ENCODE measurements around the gene UMODL1. TPM values are rescaled to one million over a fixed set of nuclear protein-coding genes. Genes with fewer than 3 reads are reported as not detected.

UMODL1 gene
- total RNA-seq, 4 donors from 2014 or later, result 0.15 to 0.21 TPM; not detected in 2

GRCh38 chr21:42148584-42148983 is 77.5 kb downstream of the UMODL1 start:
- Histone ChIP-seq H3K36me3 (no peaks in the 10 kb centered on the region), H3K4me1 (peaks cover 9% of the 10 kb centered on the region), H3K27me3 (no peaks in the 10 kb centered on the region), H3K4me3 (no peak overlapping the region), H3K9me3 (no peaks in the 10 kb centered on the region), H3K27ac (no peak overlapping the region)
- WGBS, result 94% methylated on average over 2 of the region's 3 CpGs
- TF ChIP-seq CTCF (IDR thresholded peaks at IDR 0.05), result no peak
- TF ChIP-seq POLR2A (IDR thresholded peaks at IDR 0.05), result no peak
- TF ChIP-seq POLR2AphosphoS5 (IDR thresholded peaks at IDR 0.05), result no peak
- no peak for TF ChIP-seq EP300 (IDR thresholded peaks at IDR 0.05)
- peak in 1 of 2 donors; percentile 16 for DNase-seq (ENCODE audit: low spot score in 2 of 2)

- peak; percentile 49 to 62 for DNase-seq (ENCODE audit: low spot score in 2 of 2)
- Histone ChIP-seq H3K27ac (no peak overlapping the region), H3K27me3 (no peaks in the 10 kb centered on the region), H3K36me3 (no peaks in the 10 kb centered on the region), H3K9me3 (no peaks in the 10 kb centered on the region), H3K4me3 (no peak overlapping the region), H3K4me1 (peaks cover 9% of the 10 kb centered on the region)
- TF ChIP-seq POLR2A (IDR thresholded peaks at IDR 0.05) (no peak), CTCF (IDR thresholded peaks at IDR 0.05) (no peak), EP300 (IDR thresholded peaks at IDR 0.05) (no peak), POLR2AphosphoS5 (IDR thresholded peaks at IDR 0.05) (no peak)
- WGBS, result 86% methylated on average over 19 of the region's 21 CpGs
Observed at GRCh38 chr21:42149656-42150473, 78.7 kb downstream of the UMODL1 start.

- H3K4me3 ChIP-seq, result no peak overlapping the region
- H3K36me3 ChIP-seq, result no peaks in the 10 kb centered on the region
- 87% methylated on average over 10 of the region's 13 CpGs for WGBS
- H3K27ac ChIP-seq, result no peak overlapping the region
- DNase-seq (ENCODE audit: low spot score in 2 of 2), result peak; percentile 46 to 55
- H3K27me3 ChIP-seq, result no peaks in the 10 kb centered on the region
- H3K9me3 ChIP-seq, result no peaks in the 10 kb centered on the region
- TF ChIP-seq POLR2A (IDR thresholded peaks at IDR 0.05), result no peak
- no peak for TF ChIP-seq POLR2AphosphoS5 (IDR thresholded peaks at IDR 0.05)
- no peak for TF ChIP-seq CTCF (IDR thresholded peaks at IDR 0.05)
- no peak for TF ChIP-seq EP300 (IDR thresholded peaks at IDR 0.05)
- H3K4me1 ChIP-seq, result peaks cover 9% of the 10 kb centered on the region
Observed at GRCh38 chr21:42150474-42151085, 79.5 kb downstream of the UMODL1 start.

GRCh38 chr21:42151148-42151947 is 80.2 kb downstream of the UMODL1 start:
- no peak overlapping the region for H3K27ac ChIP-seq

More at GRCh38 chr21:42151148-42151947, 80.2 kb downstream of the UMODL1 start:
- Histone ChIP-seq H3K27me3 (no peaks in the 10 kb centered on the region), H3K36me3 (no peaks in the 10 kb centered on the region), H3K4me1 (peaks cover 6% of the 10 kb centered on the region), H3K9me3 (no peaks in the 10 kb centered on the region), H3K4me3 (no peak overlapping the region)
- WGBS, result 84% methylated on average over 7 of the region's 12 CpGs
- no peak for TF ChIP-seq CTCF (IDR thresholded peaks at IDR 0.05)
- no peak for TF ChIP-seq EP300 (IDR thresholded peaks at IDR 0.05)
- no peak for TF ChIP-seq POLR2AphosphoS5 (IDR thresholded peaks at IDR 0.05)
- TF ChIP-seq POLR2A (IDR thresholded peaks at IDR 0.05), result no peak
- peak; percentile 48 to 74 for DNase-seq (ENCODE audit: low spot score in 2 of 2)

Data from suprapubic skin (tissue), 4 donors.